GM19099 (cell line): ENCODE results near the gene DDR1.

Source experiments
- POLR2A ChIP-seq: IDR thresholded peaks from 3 replicates; pipeline ENCODE4 v1.6.1; 2011; ENCODE audit warnings: low read depth; ENCODE audit not compliant: insufficient read length; ENCODE audit errors: extremely low read depth

Gene DDR1

DNA sequence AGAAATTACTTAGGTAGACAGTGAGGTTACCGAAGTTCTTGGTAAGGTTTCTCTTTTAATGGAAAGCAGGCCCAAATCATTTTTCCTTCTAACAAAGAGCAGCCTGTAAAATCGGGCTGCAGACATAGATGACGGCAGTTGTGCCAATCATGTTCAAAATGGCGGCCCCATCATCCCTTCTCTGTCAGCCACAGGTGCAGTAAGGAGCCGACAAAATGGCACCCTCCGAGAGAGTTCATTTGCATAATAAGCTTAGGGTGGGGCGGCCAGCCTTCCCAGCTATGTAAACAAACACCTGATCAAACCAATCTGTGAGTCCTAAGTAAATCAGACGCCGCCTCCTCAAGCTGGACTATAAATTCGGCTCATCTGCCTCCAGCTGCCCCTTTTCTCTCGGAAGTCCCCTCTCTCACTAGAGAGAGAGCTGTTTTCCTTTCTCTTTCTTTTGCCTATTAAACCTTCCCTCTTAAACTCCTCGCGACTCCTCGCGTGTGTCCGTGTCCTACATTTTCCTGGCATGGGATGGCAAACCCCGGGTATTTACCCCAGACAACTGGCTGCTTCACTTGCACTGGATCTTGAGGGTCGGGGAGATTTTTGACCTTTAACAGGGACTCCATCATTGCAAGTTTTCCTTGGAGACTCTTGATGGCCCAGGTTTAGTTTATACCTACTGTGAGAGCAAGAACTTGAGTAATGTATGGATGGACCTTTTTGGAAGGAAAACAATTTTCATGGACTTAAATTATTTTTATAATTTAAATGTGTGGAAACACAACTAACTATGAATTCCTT lies 8.9 kb upstream of the DDR1 start:
- TF ChIP-seq POLR2A, result no peak

DNA sequence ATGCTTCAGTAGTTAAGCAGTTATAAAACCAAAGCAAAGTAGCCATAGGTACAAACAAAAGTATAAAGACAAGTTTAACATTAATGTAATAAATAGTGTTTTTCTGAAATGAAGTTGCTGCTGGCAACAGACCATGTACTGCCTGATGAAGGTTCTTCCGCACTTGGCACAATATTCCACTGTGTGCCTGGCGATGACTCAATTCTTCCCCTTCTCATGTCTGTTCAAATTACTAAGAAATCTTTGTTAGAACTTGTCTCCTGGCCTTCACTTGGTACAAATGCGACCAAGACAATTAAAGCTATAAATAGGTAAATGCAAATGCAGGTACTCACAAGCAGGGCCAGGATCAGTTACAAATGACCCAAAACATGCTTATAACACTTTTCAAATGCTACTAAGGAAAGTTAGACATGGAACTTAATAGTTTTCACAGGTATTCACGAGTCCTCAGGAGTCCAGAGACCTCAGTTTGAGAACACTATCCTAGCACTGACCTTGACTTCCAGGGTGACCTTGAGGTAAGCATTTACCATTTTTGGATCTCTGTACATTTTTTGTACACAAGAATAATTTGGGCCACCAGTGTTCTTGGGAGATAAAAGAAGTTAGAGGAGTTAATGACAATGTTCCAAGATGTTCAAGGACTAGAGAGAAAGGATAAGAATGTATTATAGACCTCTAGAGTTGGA lies 8.1 kb upstream of the DDR1 start:
- no peak for TF ChIP-seq POLR2A

DNA sequence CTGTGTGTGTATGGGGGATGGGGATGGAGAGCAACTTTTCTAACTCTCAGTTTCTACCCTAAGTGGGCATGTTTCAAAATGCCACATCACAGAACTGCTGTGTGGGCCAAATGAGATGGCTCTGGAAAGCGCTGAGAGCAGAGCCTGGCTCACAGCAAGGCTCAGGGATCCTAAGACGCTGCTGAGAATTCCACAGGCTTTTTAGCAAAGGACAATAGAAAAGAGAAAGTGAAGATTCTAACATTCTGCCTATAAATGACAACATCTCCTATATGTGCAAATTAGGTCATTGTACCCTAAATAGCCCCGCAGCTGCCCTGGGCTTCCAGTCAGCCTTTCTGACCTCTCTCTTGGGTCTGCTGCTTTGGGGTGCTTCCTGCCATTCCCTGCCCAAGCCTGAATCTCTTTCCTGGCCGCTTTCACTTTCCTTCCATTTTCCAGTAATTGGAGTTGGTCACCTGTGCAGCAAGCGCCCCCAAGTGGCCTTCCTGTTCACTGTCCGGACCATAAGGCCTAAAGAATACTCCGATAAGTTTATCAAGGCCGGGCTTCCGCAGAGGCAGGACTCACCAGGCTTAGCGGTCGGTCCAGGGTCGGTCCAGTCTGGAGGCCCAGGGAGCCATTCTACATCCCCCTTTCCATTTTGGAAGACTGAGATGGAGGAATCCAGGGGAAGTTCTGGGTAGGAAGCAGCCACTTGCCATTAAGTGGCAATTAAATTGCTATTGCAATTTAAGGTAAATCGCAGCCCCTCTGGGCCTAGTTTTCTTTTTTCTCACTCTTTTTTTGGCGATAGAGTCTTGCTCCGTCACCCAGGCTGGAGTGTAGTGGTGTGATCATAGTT lies 6.7 kb upstream of the DDR1 start:
- TF ChIP-seq POLR2A, result no peak

DNA sequence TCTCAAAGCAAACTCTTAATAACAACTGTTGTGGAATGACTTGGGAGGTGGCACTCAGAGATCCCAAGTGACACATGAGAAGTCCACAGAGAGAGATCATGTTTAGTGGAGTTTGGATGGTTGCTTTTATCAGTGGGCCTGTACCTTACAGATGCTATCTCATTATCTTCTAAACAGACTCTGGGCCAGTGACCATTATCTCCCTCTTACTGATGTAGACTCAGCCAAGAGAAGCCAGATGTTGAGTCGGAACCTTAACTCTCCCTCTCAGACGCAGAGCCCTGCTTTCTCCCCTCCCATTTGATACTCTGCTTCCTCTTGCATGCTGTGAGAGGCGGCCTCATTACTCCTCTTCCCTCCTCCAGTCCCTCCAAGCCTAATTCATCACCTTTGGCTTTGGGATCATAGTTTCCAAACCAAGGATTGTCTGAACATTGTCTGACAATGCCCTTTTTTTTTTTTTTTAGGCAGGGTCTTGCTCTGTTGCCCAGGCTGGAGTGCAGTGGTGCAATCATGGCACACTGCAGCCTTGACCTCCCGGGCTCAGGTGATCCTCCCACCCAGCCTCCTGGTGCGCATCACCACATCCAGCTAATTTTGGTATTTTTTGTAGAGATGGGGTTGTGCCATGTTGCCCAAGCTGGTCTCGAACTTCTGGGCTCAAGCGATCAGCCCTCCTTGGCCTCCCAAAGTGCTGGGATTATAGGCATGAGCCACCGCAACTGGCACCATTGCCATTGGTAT lies 4.5 kb upstream of the DDR1 start:
- no peak for TF ChIP-seq POLR2A

DNA sequence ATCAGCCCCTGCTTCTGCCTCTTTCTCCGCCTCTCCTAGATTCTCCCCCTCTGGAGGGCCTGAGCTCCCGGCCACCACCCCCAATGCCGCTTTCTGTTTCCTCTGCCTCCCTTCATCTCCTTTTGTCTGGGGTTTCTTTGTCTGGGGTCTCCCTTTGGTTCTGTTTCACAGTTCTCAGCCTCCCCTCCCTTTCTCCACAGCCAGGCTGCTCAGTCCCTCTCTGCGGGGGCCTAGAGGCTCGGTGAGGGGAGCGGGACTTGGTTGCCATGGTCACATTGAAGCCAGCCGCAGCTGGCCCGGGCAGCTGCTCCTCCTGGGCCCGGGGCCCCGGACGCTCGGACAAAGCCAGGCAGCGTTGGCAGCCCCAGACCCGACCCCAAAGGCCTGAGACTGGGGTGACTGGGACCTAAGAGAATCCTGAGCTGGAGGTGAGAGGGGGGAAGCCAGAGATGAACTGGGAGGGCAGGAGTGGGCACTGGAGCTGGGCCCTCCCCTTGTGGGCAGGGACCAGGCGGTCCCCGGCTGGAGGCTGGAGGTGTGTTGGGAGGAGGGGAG lies 3.5 kb upstream of the DDR1 start:
- no peak for TF ChIP-seq POLR2A

DNA sequence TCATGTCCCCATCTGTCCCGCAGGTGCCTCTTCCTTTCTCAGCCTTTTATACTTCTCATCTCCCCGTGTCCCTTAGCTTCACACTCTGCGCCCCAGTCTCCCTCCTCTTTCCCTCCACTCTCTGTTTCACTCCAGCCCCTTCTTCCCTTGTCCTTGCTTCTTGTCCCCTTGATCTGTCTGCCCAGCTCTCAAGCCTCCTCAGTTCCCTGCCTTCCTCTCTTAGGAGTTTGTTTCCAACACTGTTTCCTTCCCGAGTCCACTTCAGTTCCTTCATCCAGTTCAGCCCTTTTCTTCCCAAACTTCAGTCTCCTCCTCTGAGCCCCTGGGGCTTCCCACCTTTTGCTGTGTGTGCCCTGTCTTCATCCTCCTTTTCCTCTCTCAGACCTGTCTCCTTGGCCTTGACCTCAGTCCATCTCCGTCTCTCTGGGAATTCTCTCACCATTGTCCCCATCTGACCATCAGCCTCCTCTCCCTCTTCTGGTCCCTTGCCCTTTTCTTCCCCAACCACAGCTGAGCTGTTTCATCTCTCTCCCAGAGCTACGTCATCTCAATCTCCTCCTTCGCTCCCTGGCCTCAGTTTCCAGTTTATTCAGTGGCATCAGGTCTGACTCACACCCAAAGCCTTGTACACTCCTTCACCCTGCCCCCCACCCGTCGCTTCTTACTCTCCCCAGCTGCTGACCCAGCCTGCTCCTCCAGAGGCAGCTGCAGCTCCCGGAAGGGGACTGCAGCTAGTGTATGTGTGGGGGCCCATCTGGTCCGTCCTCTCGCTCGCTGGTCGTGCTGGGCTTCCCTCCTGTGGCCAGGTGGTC lies 2.7 kb upstream of the DDR1 start:
- TF ChIP-seq POLR2A, result no peak

DNA sequence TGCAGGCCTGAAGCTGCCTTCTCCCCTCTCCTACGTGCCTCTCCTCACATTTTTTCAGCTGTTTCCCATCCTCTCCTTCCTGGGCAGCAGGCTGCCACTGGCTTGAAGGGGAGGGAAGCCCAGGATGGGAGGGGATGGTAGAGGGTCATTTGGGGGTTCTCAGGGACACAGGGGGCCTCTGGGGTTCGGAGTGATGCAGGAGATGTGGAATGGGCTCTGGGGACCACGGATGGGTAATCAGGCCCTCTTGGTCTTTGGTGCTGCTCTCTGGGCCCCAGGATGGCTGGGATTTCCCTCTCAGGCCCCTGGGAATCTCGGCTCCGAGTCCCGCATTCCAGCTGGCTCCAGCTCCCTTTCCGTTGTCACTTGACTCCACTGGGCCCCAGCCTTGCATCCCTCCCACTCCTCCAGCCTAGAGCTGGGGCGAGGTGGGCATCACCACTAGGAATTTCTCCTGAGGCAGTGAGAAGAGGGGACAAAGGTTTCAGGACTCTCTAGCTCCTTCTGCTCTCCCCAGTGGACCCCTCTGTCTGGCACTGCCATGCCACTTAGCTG lies 2.0 kb upstream of the DDR1 start:
- no peak for TF ChIP-seq POLR2A

DNA sequence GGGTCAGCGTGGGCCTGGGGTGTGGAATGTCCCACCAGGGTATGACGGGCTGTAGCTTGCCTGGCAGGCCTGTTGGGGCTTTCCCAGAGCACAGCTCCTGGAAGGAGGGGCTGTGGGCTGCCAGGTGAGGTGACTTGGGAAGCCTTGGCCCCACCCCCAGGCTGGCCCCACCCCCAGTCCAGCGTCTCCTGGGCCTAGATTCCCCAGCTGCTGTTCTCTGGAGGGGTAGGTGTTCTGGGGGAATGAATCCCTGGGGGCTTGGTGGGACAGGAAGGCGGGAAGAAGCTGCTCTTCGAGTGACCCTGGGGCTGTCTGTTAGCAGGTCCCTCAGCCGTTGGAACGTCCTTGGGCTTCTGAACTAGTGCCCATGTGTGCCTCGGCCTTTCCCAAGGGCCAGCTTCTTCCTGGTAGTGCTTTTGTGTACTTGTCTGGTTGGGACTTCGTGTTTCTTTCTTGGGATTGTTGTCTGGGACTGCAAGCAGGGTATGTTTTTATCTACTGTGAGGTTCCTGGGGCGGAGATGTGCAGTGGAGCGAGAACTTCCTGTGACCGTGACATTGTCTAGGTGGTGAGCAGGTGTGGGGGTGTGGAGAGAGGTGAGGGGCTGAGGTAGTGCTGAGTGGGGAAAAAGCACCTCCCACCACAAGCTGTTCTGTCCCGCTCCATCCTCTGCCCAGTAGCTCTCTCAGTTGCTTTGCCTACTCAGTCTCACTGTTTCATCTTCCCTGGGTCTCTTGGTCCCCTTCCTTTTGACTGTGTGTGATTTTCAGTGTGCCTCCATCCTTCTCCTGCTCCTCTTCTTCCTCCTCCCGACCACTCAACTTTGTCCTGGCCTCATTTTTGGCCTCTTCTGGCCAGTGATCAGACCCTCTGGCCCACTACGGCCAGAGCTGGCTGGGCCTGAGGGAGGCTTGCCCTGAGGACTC lies 1.3 kb upstream of the DDR1 start:
- TF ChIP-seq POLR2A, result no peak

DNA sequence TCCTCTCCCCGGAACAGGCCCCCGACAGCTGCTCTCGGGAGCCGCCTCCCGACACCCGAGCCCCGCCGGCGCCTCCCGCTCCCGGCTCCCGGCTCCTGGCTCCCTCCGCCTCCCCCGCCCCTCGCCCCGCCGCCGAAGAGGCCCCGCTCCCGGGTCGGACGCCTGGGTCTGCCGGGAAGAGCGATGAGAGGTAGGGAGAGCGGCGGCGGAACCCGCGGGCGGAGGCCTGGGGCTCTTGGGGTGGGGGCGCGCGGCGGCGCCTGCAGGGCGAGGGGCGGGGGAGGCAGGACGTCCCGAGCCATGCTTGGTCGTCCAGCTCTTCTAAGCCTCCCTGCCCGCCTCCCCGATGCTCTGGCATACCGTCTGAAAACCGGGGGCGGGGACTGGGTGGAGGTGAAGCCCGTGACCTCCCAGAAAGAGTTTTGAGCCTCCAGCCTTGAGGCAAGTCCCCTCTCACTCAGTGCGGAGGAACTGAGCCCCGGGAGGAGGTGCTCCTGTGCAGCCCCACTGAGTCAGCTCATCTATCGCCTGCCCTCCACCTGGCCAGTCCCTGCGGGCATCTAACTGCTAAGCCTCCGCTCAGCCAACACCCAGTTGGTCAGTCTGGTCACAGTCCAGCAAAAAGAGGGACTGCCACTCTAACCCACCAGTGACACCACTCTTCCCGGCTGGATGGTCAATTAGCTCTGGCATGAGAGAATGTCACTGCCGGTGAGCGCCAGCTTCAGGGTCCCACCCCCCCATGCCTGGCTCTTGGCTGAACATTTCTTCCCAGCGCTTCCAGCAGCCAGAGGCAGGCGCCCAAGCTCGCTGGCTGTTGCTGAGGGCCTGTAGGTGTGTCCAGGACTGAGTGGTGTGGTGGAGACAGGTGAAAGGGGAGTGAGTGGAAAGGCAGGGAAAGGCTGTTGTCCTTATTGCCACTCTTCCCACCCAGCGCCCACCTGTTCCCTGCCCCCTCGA lies 482 bp downstream of the DDR1 start:
- no peak for TF ChIP-seq POLR2A

DNA sequence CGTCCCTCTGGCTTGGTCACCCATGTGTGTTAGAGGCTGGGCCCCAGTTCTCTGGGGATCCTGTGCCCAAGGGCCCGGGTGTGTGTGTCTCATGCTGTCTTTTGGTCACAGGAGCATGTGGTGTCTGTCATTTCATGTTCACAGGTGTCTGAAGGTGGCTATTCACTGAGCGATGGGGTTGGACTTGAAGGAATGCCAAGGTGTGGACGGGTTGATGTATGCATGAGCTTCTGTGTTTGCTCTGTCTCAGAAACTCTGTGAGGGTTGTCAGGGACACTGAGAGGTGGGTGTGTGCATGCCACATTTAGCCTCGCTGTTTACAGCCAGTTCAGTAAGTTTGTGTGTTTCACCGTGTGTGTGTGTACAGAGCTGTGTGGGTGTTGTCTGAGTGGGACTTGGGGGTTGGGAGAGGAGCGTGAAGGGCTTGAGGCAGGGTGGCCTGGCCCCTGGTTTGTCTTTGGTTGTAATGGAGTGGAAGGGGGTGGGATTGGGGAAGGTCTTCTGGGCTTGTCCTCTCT lies 1.2 kb downstream of the DDR1 start:
- no peak for TF ChIP-seq POLR2A

DNA sequence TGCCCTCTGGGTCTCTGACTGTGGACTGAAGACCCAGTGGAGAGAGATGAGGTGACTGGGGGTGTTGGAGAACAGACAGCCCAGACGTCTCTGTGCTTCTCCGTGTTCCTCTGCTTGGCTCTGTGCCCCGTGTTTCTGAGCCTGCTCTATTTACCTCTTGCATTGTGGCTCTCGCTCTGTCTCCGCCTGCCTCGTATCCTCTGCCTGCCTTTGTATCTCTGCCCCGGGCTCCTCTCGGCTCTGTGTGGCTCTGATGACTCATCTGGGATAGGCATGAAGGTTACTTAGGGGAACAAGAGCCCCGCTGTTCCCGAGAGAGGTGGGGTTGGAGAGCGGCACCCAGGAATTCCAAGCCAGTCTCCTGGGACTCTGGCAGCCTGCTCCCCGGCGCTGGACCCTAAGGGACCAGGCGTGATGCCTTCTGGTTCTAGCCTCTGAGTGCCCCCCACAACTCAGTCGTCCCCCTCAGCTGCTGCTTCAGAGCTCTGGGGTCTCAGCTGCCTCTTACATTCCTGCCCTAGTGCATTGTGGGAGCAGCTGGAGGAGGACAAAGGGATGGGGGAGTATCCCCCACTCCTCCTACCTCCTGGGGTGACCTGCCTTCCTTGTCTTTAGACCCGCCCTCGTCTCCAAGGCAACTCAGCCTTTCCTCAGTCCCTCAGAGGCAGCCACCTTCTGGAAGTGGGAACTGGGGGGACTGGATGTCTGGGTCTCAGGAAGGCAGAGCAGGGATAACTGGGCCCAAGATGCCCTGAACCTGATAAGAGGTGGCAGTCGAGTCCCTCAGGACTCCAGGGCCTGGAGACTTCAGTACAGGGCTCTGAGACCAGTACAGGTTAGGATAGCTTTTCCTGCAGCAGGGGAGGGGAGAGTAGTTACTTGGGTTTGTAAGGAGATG lies 1.9 kb downstream of the DDR1 start:
- no peak for TF ChIP-seq POLR2A

DNA sequence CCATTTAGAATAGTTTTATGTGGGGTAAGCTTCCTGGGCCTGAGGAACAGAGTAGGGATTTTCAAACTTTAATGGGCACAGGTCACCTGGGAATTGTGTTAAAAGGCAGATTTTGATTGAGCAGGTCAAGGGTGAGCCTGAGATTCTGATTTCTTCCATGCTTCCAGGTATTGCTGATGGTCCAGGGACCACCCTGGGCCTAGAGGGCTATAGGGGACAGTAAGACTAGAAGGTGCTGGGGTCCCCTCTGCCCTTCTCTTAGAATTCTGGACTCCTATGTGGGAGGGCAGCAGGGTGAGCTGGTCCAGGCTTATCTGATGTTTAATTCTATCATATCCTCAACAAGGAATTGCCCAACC lies 2.6 kb downstream of the DDR1 start:
- TF ChIP-seq POLR2A, result no peak
